Lower leg skin (tissue), 3 donors: ENCODE data around the gene KRTDAP.

Experiments used
- POLR2A ChIP-seq, 2 donors: fragments of 450-650 bp; IDR thresholded peaks; one replicate each; pipeline ENCODE4 v1.6.1; 2016 to 2017; ENCODE audit warnings: antibody characterized with exemption in 2 of 2, mild to moderate bottlenecking in 1 of 2, moderate library complexity in 1 of 2
- TF ChIP-seq, protein P1 (sequence below), 3 donors: fragments of 450-650 bp; IDR thresholded peaks; one replicate each; pipeline ENCODE4 v1.5.1; 2016; ENCODE audit warnings: antibody characterized with exemption in 3 of 3, mild to moderate bottlenecking in 3 of 3, moderate library complexity in 2 of 3

DNA sequence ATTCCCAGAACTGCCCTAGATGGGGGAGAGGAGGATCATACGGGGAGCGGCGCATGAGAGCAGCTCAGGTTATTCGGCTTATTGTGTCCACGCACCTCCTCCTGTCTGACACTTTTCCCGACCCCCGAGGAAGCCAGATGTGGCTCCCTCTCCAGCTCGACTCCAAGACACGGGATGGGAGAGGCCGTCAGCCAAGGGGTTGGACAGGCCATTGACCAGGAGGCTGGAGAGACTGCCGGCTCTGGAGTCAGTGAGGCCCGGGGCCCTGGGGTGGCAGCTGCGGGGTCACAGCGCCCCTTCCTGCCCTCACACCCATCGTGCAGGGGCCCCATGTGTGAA lies 20.3 kb upstream of the KRTDAP start:
- no peak for TF ChIP-seq POLR2A (IDR thresholded peaks at IDR 0.05)
- TF ChIP-seq, protein P1, sequence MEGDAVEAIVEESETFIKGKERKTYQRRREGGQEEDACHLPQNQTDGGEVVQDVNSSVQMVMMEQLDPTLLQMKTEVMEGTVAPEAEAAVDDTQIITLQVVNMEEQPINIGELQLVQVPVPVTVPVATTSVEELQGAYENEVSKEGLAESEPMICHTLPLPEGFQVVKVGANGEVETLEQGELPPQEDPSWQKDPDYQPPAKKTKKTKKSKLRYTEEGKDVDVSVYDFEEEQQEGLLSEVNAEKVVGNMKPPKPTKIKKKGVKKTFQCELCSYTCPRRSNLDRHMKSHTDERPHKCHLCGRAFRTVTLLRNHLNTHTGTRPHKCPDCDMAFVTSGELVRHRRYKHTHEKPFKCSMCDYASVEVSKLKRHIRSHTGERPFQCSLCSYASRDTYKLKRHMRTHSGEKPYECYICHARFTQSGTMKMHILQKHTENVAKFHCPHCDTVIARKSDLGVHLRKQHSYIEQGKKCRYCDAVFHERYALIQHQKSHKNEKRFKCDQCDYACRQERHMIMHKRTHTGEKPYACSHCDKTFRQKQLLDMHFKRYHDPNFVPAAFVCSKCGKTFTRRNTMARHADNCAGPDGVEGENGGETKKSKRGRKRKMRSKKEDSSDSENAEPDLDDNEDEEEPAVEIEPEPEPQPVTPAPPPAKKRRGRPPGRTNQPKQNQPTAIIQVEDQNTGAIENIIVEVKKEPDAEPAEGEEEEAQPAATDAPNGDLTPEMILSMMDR (IDR thresholded peaks at IDR 0.05): no peak
